SU-DHL-6 (cell line): ENCODE data around the gene ATP8A2.

Experiments
- CTCF ChIP-seq: fragments of 200-600 bp; sonication (generic); IDR thresholded peaks from one replicate; pipeline ENCODE4 v1.5.1; 2017; ENCODE audit warnings: antibody characterized with exemption, mild to moderate bottlenecking, low read length, moderate library complexity; ENCODE audit not compliant: insufficient read depth, poor library complexity, severe bottlenecking
- EZH2phosphoT487 ChIP-seq: fragments of 200-600 bp; sonication (generic), shearing (Covaris generic); conservative IDR thresholded peaks from 2 replicates; pipeline ENCODE4 v1.6.1; 2018; ENCODE audit warnings: mild to moderate bottlenecking, antibody characterized with exemption, low read length, moderate library complexity, mixed read lengths

GRCh38 chr13:26010487-26011207 lies 638.9 kb downstream of the ATP8A2 start:
- TF ChIP-seq CTCF (no peak), EZH2phosphoT487 (no peak)
